UCSD-AML1 (cell line): Measurements from ENCODE around the gene SLC7A6.

Experiments used
- DNase-seq: peaks from one replicate; lab custom pipeline; 2025; ENCODE audit not compliant: unreplicated experiment; lab: John Stamatoyannopoulos, UW

The SLC7A6 gene

GRCh38 chr16:68234188-68235107 is 29.9 kb upstream of the SLC7A6 start:
- peak; percentile 33 for DNase-seq

DNA sequence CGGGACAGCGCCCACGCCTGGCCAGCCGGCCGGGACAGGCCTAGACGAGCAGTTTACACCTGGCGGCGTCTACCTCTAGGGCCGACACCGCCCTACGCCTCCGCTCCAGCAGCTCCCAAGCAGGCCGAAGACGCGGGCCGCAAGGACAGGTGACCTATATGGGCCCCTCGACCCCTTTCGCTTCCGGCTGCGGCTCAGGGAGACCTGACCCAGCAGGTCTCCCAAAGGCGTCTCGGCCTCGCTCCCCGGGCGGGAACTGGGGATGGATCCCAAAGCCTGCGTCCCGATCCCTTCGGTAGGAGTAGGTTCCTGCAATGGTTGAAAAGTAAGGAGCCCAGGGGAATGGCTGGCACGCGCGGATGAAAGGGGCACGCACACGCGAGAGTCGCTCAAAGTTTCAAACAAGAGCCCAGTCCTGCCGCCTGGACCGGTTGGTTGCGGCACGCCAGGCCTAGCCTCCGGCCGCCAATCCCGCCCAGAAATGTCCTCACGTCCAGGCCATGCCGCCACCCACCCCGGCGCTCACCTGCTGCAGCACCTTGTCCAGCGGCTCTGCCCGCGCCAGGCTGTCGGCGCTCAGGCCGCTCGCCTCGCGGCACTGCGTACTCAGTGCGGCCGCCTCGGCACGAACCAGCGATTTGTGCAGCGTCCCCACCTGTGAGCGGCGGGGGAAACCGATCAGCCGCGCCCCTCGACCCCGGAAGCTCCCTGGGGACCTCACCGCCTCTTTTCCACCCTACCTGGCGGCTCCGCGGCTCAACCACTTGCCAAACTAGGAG is 29.0 kb upstream of the SLC7A6 start:
- no peak for DNase-seq

GRCh38 chr16:68235887-68236136 is 28.5 kb upstream of the SLC7A6 start, which contains the start of gene ESRP2:
TSS of gene ESRP2 (minus strand) at chr16:68236127. CDS start at chr16:68236045, 82 bp downstream.
- DNase-seq = no peak

GRCh38 chr16:68236137-68236825 is 28.0 kb upstream of the SLC7A6 start:
- DNase-seq = no peak

- DNase-seq = no peak
These were observed 27.5 kb upstream of the SLC7A6 start for GRCh38 chr16:68236826-68237242.

DNA sequence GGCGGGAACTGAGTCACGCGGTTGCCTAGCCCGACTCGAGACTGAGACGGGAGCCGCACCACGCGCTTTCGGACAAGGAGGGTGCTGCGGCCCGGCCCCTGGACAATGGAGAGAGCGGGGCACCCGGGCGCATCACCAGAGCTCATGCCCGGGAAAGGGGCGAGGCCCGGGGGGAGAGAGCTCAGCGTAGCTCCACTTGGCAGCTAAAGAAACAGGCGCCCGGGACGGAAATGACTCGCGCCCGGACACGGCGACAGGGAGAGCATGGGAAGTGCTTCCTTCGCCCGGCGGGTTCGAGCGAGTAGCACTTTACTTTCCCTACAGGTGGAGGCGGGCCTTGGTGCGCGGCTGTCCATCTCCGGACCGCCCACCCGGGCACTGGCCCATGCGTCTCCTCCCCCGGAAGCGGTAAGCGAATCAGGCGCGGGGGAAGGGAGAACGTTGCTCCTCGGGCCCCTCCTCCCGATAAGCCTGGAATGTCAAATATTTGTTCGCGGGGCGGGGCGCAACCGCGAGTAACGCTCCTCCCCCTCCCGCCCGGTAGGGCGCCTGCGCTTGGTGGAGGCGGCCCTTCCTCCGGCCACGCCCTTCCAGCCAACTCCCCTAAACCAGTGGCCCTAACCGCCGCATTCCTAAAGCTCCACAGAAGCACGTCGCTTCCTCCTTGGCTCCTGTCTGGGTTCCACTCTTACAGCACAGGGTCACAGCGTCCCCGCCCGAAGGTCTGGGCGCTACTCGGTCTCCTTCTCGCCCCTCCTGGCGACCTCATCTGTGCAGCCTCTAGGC is 26.9 kb upstream of the SLC7A6 start:
- peak; percentile 98 for DNase-seq

DNA sequence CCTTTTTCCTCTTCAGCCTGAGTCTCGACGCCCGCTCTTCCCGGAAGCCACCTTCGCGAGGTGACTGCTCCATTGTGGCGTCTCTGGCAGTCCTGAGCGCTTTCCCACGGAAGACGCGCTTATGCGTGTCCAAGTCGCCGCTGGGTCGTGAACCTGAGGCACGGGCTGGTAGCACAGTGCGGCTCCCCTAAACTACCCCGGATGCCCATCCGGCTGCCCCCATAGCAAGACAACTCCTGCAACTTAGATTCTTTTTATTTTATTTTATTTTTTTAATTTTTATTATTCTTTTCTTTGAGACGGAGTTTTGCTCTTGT is 26.3 kb upstream of the SLC7A6 start:
- DNase-seq = no peak

GRCh38 chr16:68242085-68242484 is 22.2 kb upstream of the SLC7A6 start:
- no peak for DNase-seq

DNA sequence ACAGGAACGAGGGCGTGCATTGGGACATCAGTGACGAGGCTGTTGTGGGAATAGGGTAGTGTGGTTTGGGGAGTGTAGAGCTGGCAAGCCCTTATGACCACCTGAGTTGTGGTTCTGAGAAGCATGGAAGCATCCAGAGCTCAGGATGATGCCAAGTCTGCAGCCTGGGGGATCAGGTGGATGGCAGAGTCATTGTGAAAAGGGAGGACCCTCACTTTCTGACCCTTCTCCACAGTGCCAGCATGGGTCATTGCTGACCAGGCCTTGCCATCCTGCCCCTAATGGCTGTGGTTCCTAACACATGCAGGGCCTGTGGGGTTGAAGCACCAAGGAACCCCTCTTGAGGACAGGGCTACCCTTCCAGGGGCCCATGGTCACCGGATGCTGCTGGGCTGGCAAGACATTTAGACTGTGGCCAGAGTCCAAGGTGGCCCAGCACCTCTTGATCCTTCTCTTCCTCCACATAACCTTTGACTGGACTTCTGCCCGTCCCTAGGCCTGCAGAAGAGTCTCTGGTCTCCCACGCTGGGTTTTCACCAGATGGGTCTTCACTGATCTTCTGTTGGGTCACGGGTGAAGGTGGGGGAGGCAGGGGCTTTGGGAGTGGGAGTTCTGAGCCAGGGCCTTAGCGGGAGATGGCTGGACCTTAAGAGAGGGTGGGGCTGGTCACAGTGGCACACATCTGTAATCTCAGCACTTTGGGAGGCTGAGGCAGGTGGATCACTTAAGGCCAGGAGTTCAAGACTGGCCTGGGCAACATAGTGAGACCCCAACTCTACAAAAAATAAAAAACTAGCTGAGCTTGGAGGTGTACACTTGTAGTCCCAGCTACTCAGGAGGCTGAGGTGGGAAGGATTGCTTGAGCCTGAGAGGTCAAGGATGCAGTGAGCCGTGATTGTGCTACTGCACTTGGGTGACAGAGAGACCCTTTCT is 21.1 kb upstream of the SLC7A6 start:
- no peak for DNase-seq

DNA sequence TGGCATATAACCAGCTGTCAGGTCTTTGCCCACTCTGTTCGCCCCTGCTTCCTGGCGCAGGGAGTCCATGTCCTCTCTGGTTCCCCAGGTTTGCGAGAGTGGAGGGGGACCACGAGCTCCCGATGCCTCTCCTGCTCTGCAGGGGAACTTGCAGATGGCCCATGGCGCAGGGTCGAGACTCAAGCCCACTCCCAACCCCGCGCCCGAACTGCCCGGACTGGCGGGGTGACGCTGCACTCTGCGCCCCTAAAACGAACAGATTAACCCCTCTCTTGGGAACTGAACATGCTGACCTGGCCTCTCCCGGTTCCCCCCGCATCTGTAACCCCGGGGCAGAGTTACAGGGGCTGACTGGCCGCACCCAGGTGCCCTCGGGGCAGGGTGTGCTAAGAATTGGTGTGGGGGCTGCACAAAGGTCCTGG is 19.8 kb upstream of the SLC7A6 start:
- no peak for DNase-seq

- peak; percentile 93 for DNase-seq
These were observed 19.1 kb upstream of the SLC7A6 start, which contains the start of gene PLA2G15 for GRCh38 chr16:68244903-68245853. TSS of gene PLA2G15 (plus strand) at chr16:68245373. CDS start at chr16:68245427, 54 bp downstream.

DNA sequence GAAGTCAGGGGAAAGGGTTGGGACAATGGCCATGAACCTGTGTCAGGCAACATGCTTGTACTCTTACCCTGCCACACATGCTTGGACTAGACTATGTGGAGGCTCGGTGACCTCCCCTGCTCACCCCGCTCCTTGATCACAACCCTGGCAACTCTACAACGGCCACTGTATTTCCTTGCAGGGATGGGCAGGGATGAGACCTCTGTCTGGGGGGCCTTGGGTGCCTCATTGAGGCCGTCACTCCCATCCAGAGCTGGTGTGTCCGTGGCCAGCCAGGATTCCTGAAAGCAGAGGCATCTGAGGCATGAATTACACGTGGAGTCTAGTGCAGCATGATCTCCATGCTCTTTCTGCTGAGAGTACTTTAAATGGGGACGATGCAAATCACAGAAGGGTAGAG is 18.2 kb upstream of the SLC7A6 start:
- no peak for DNase-seq

- DNase-seq = no peak
These were observed 17.7 kb upstream of the SLC7A6 start for GRCh38 chr16:68246666-68247065.

DNA sequence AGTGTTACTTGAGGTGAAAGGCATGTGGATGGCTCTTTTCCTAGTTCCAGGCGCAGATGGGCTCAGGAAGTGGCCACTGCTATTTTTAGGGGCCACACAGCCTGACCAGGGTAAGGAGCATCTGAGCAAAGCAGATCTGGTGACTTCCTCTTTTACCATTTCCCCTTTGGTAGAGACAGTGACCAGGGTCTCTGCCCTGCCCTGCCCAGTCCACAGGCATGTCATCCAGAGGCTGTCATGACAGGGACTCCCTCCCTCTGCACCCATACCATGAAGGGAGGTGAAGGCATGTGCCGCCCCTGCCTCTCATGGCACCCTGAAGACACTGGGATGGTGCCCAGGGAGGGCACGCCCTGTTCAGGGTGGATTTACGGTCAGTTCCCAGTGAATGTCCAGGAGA is 16.9 kb upstream of the SLC7A6 start:
- peak; percentile 52 for DNase-seq

DNA sequence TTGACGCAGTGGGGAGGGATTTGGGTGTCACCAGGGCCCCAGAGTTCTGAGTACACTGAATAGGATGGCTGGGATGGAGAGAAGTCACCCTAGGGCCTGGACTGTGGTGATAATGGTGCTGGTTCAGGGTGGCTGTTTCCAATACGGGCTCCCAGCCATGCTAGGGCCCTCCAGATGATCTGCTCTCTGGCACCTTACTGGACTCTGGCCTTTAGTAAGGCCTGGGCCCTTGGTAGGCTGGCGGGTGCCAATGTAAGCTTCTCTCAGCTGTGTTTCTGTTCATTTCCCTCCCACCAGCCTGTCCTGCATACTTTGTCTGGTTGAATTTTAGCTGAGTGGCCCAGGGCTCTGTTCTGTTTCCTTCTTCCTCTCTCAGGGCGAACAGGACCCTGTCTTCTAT is 16.4 kb upstream of the SLC7A6 start:
- no peak for DNase-seq

- DNase-seq = no peak
These were observed 15.0 kb upstream of the SLC7A6 start for GRCh38 chr16:68249371-68249770.

- no peak for DNase-seq
These were observed 13.4 kb upstream of the SLC7A6 start for GRCh38 chr16:68250951-68251350.

DNA sequence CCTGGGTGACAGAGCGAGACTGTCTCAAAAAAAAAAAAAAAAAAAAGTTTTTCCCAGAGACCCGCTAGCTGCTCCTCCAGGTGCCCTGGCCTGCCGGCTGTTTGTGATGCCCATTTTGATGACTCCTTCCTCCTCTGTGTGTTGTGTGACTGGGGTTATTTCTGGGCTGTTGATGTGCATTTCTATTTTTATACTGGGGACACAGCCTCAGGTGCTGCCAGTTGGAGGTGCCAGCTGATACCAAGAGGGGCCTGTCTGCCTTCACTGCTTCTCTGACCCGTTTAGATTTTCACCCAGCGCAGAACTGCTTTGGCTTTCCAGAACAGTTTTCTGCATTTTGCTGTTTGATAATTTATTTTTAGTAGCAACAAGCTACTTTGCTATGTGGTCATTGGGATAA is 12.5 kb upstream of the SLC7A6 start:
- DNase-seq = no peak

DNA sequence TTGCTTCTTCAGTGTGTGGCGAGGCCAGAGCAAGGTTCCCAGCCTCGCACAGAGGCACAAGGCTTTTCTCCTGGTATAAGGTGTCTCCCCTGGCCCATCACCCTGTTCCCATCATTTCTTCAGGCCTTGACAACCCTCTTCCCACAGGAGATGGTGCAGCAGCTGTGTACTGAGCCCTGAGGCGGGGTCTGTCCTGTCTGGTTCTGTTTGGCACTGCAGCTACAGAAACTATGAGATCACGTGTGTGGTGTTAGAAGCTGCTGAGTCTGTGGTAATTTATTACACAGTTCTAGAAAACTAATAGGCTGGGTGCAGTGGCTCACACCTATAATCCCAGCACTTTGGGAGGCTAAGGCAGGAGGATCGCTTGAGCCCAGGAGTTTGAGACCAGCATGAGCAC is 11.9 kb upstream of the SLC7A6 start:
- no peak for DNase-seq
